ENCODE measurements around the gene SMARCD3.

SMARCD3 gene

GRCh38 chr7:151193203-151193978 is 55.1 kb downstream of the SMARCD3 start:
- no peak overlapping the region for H3K4me3 ChIP-seq (ENCODE audit: low read length)
- no peaks in the 10 kb centered on the region for H3K9me3 ChIP-seq (ENCODE audit: control insufficient read depth, low read length)
- H3K27me3 ChIP-seq (ENCODE audit: control insufficient read depth, insufficient read depth, low read length): peaks cover 12% of the 10 kb centered on the region
- no peak overlapping the region for H3K9ac ChIP-seq (ENCODE audit: low read length)
- H3K4me1 ChIP-seq (ENCODE audit: control insufficient read depth, insufficient read depth, low read length): no peaks in the 10 kb centered on the region
- no peaks in the 10 kb centered on the region for H3K36me3 ChIP-seq (ENCODE audit: control insufficient read depth, insufficient read depth, low read length)

- Histone ChIP-seq H3K9ac (ENCODE audit: low read length) (no peak overlapping the region), H3K9me3 (ENCODE audit: control insufficient read depth, low read length) (no peaks in the 10 kb centered on the region), H3K4me3 (ENCODE audit: low read length) (no peak overlapping the region), H3K4me1 (ENCODE audit: control insufficient read depth, insufficient read depth, low read length) (no peaks in the 10 kb centered on the region), H3K36me3 (ENCODE audit: control insufficient read depth, insufficient read depth, low read length) (no peaks in the 10 kb centered on the region), H3K27me3 (ENCODE audit: control insufficient read depth, insufficient read depth, low read length) (peaks cover 13% of the 10 kb centered on the region)
These were observed 56.4 kb downstream of the SMARCD3 start for GRCh38 chr7:151192002-151192539.

GRCh38 chr7:151191544-151191943 is 57.0 kb downstream of the SMARCD3 start:
- Histone ChIP-seq H3K4me3 (ENCODE audit: low read length) (no peak overlapping the region), H3K4me1 (ENCODE audit: control insufficient read depth, insufficient read depth, low read length) (no peaks in the 10 kb centered on the region), H3K27me3 (ENCODE audit: control insufficient read depth, insufficient read depth, low read length) (peaks cover 18% of the 10 kb centered on the region), H3K36me3 (ENCODE audit: control insufficient read depth, insufficient read depth, low read length) (no peaks in the 10 kb centered on the region), H3K9ac (ENCODE audit: low read length) (no peak overlapping the region), H3K9me3 (ENCODE audit: control insufficient read depth, low read length) (no peaks in the 10 kb centered on the region)

GRCh38 chr7:151189038-151189437 is 59.5 kb downstream of the SMARCD3 start:
- Histone ChIP-seq H3K27me3 (ENCODE audit: control insufficient read depth, insufficient read depth, low read length) (peaks cover 7% of the 10 kb centered on the region), H3K4me3 (ENCODE audit: low read length) (no peak overlapping the region), H3K36me3 (ENCODE audit: control insufficient read depth, insufficient read depth, low read length) (no peaks in the 10 kb centered on the region), H3K9ac (ENCODE audit: low read length) (no peak overlapping the region), H3K9me3 (ENCODE audit: control insufficient read depth, low read length) (no peaks in the 10 kb centered on the region), H3K4me1 (ENCODE audit: control insufficient read depth, insufficient read depth, low read length) (no peaks in the 10 kb centered on the region)

Measured in mucosa of stomach (tissue), 1 donor.